Effector CD8-positive, alpha-beta T cell (primary cell): ENCODE results near the gene KASH5.
"Not testable (repeated sequence)": the region's sequence is repeated elsewhere in the genome, so short reads cannot be mapped to it uniquely, and the experiment has no call there.

Experiments
- DNase-seq: peaks from one replicate; lab custom pipeline; 2025; lab: John Stamatoyannopoulos, UW

KASH5 gene

GRCh38 chr19:49455773-49456172 is 67.7 kb downstream of the KASH5 start:
- no peak for DNase-seq

GRCh38 chr19:49456326-49456725 is 68.3 kb downstream of the KASH5 start:
- no peak for DNase-seq

GRCh38 chr19:49458567-49458903 is 70.5 kb downstream of the KASH5 start:
- DNase-seq: no peak

- no peak for DNase-seq
Observed at GRCh38 chr19:49459388-49459787, 71.3 kb downstream of the KASH5 start.

- not testable (repeated sequence) for DNase-seq
Observed at GRCh38 chr19:49461130-49461529, 73.1 kb downstream of the KASH5 start.

GRCh38 chr19:49461656-49462055 is 73.6 kb downstream of the KASH5 start:
- no peak for DNase-seq

GRCh38 chr19:49462492-49462891 is 74.4 kb downstream of the KASH5 start:
- DNase-seq: no peak

- no peak for DNase-seq
Observed at GRCh38 chr19:49463960-49464740, 76.1 kb downstream of the KASH5 start.

- DNase-seq: no peak
Observed at GRCh38 chr19:49465371-49465770, 77.3 kb downstream of the KASH5 start.
